Coronary artery (tissue), 2 donors: ENCODE measurements around the gene EVL.

Experiments
- DNase-seq: peaks from one replicate; pipeline ENCODE4 v3.0.0-alpha.2; 2017; ENCODE audit warnings: low spot score
- H3K27ac ChIP-seq, 2 donors: fragments of 200-600 bp; sonication (generic); one replicate each; pipeline ENCODE4 v1.5.1; 2016 to 2019
- H3K4me3 ChIP-seq: fragments of 200-600 bp; sonication (generic); 2 replicates; pipeline ENCODE4 v1.5.1; 2016; ENCODE audit warnings: mild to moderate bottlenecking, moderate library complexity
- TF ChIP-seq, protein P1 (sequence below): fragments of 200-600 bp; sonication (generic); IDR thresholded peaks from one replicate; pipeline ENCODE4 v1.5.1; 2019; ENCODE audit warnings: antibody characterized with exemption

EVL gene

DNA sequence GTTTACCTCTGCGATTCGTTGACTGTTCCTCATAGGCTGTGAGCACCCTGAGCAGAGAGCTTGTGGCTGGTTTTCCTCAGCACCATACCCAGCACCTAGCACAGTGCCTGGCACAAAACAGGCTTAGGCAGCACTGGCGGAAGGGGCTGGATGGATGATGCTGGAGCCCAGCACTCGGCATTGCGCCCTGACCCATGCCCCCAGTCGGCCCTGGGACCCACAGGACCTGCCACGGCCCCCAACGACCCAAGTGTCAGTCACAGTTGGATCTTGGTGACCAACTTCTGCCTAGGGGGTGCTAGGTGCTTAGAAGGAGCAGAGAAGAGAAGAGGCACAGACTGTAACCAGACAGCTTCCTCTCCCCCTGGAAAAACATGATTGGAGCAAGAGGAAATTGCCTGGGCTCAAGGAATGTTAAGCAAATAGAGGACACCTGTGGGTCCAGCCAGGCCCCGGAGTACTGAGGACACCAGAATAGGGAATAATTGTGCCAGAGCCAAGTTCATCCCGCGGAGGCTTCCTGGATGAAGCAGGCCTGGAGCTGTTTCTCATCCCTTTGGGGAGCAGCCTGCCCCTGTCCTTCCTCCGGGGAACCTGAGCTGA, 62.7 kb downstream of the EVL start:
- Histone ChIP-seq H3K4me3 (no peak overlapping the region), H3K27ac (peak overlapping the region in 1 of 2 donors; percentile 26)
- no peak for DNase-seq
- TF ChIP-seq, protein P1, sequence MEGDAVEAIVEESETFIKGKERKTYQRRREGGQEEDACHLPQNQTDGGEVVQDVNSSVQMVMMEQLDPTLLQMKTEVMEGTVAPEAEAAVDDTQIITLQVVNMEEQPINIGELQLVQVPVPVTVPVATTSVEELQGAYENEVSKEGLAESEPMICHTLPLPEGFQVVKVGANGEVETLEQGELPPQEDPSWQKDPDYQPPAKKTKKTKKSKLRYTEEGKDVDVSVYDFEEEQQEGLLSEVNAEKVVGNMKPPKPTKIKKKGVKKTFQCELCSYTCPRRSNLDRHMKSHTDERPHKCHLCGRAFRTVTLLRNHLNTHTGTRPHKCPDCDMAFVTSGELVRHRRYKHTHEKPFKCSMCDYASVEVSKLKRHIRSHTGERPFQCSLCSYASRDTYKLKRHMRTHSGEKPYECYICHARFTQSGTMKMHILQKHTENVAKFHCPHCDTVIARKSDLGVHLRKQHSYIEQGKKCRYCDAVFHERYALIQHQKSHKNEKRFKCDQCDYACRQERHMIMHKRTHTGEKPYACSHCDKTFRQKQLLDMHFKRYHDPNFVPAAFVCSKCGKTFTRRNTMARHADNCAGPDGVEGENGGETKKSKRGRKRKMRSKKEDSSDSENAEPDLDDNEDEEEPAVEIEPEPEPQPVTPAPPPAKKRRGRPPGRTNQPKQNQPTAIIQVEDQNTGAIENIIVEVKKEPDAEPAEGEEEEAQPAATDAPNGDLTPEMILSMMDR = no peak

DNA sequence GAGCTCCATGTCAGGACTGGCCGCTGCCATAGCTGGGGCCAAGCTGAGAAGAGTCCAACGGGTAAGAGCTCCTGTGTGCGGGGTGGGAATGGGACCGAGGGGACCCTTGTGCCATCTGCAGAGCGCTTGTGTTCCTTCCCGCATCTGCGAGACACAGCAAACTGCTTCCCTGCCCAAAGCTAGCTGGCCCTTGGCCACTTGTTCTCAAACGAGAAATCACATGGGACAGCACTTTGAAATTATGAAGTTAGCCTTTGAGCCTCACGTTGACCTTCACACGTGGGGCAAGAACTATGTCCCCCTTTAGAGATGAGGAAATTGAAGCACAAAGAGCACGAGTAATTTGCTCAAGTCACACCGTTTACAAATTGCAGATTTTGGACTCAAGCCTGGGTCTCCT, 63.5 kb downstream of the EVL start:
- TF ChIP-seq, protein P1 = no peak
- Histone ChIP-seq H3K4me3 (no peak overlapping the region), H3K27ac (peak overlapping the region in 1 of 2 donors; percentile 26)
- DNase-seq = no peak

DNA sequence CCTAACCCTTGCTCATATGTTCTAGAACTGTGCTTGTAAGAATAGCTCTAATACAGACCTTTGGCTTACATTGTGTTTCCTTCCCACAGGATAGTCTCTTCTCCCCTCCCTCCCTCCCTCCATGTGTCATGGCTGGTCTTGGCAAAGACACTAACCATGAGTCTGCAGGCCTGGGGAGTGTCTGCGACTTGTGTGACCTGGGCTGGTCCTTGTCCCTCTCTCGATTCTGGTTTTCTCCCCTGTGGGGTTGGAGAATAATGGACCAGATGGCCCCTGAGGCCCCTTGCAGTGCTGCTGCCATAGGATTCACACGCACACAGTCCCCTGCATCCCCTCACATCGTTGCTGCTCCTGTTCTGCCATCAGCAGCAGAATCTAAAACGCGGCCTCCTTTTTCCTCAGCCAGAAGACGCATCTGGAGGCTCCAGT, 64.0 kb downstream of the EVL start:
- H3K4me3 ChIP-seq = no peak overlapping the region
- DNase-seq = no peak
- TF ChIP-seq, protein P1 = no peak
- peak overlapping the region in 1 of 2 donors; percentile 26 for H3K27ac ChIP-seq

DNA sequence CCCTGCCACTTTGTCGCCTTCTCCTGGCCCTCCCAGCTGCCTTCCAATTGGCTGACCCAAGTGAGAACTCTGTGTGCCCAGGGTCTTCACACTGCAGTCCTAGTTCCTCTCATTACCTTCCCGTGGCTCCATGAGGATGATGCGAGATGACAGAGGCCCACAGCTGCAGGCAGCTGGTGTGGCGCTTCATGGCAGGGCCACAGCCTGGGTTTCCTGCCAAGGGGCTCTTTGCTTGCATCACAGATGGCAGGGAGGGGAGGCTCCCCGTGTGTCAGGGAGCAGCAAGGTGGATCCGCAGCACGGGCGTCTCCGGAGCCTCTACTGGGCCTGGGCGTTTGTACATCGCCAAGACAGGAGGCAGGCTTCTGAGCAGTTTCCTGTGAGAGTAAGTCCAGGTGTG, 65.3 kb downstream of the EVL start:
- no peak for DNase-seq
- no peak overlapping the region for H3K27ac ChIP-seq
- H3K4me3 ChIP-seq = no peak overlapping the region
- TF ChIP-seq, protein P1 = no peak

DNA sequence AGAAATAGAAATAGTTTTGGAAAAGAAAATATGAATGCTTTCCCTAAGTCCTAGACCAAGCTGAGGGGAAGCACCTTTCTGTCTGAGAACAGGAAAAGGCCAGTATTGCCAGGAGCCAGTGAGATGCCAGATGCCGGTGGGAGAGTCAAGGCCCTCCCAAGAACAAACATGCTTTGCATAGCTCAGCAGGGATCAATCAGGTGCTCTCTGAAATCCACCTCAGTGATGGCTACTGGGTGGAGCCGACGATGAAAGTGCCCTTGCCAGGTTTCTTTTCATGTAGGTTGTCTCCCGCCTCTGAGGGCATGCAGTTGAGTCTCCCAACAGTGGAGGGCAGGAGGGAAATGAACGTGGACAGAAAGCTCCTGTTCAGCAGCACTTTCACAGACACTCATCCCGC, 66.0 kb downstream of the EVL start:
- no peak overlapping the region for H3K27ac ChIP-seq
- TF ChIP-seq, protein P1 = no peak
- no peak overlapping the region for H3K4me3 ChIP-seq
- DNase-seq = no peak

DNA sequence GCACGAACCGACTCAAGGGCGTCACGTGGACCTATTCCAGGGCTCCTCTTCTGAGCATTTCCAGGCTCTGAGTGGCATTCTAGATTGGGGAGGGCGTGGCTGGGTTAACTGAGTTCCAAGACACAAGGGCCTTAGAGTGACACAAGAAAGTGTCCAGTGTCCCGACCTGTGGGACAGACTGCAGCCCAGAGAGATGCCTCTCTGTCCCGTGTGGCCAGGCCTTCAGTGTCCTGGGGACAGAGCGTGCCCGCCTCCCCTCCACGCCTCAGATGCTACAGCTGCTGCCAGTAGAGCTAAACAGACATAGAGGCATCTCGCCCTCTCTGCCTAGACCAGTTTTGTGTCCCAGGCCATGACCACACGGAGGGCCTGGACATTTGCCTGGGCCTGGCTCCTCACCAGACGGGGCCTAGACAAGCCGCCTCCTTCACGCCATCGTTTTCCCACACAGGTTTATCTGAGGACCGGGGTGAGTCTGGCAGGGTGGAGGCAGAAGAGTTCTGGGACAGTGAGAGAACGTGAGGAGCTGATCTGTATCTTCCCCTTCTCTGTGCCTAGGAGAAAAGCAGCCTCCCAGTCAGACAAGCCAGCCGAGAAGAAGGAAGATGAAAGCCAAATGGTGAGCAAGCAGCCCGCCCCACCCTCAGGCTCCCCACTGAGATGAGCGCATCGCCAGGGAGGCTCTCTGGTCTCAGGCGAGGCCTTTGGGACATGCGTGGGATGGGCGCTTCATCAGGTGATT, 67.1 kb downstream of the EVL start:
- H3K27ac ChIP-seq = peak overlapping the region in 1 of 2 donors; percentile 57
- no peak overlapping the region for H3K4me3 ChIP-seq
- DNase-seq = no peak

More for the DNA sequence above, 67.1 kb downstream of the EVL start:
- TF ChIP-seq, protein P1 = no peak
